Measurements from ENCODE around the gene NCAPD3.

DNA sequence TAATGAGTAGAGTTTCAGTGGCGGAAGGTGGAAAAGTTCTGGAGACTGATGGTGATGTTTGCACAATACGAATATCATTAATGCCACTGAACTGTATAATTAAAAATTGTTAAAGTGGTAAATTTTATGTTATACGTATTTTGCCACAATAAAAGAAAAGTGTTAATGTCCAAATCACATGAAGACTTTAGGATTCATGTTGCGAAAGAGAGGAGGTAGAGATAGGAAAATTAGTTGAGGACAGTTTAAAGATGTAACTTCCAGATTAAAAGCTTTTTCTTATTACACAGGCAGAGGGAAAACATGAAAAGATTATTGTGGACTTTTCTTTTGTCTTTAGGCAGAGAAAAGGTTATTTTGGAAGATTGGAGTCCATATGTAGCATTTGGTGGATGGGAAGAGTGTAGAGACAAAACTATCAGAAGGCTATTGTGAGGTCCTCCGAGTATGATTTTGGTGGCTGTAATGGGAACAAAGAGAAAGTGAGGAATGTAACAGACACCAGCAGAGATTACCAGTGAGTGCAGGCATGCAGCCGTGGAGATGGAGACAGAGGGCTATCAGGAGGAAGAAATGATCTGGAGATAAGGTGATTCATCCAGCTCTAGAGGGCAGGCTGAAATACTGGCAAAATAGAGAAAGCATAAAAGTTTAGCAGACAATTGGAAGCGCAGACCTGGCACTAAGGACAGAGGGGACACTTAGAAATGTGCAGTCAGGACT lies 13.2 kb upstream of the NCAPD3 start:
- TF ChIP-seq TAF1 (IDR thresholded peaks at IDR 0.05; ENCODE audit: low read depth, low read length): no peak
- no peak for TF ChIP-seq POLR2A (IDR thresholded peaks at IDR 0.05; ENCODE audit: low read depth, low read length)
- no peak for TF ChIP-seq POLR2AphosphoS5 (IDR thresholded peaks at IDR 0.05; ENCODE audit: low read depth, low read length)
- TF ChIP-seq PAX5 (IDR thresholded peaks at IDR 0.05; ENCODE audit: insufficient read depth, low read length, severe bottlenecking): no peak
- no peak for TF ChIP-seq SPI1 (IDR thresholded peaks at IDR 0.05; ENCODE audit: low read depth, low read length)
- TF ChIP-seq POU2F2 (IDR thresholded peaks at IDR 0.05; ENCODE audit: low read depth, low read length): no peak
